Brain pericyte (primary cell): ENCODE results near the gene MARK3.

Source experiments
- DNase-seq: peaks from one replicate; pipeline ENCODE4 v3.0.0-alpha.2; 2012; ENCODE audit warnings: low read depth, low spot score

MARK3 gene

DNA sequence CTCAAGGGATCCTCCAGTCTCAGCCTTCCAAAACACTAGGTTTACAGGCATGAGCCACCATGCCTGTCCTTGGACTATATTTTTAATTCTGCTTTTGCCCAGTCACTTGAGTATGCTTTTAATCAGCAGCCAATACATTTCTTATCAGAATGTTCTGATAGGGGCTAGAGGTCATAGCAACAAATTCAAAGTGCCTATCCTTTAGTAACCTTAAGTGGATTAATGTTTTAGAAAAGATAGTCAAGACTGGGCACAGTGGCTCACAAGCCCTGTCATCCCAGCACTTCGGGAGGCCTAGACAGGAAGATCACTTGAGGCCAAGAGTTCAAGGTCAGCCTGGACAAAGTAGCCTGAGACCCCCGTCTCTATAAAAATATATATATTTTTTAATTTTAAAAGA, 100.3 kb downstream of the MARK3 start:
- no peak for DNase-seq

DNA sequence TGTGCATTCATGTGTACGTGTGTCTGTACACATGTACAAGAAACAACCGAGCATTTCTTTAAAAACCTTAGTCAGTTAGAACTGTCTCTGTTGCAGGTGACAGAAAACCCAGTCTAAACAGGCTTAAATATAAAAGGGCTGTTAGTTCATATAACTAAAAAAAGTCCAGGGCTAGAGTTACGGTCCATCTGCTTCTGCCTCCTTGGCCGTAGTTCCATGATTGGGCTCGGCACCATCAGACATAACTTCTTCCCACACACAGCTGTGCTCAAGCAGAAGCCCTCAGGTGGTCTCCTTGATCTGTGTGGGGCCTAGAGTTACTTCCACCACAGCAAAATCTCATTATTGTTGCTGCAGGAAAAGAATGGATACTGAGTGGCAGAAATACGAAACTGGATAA, 102.9 kb downstream of the MARK3 start:
- DNase-seq: no peak

DNA sequence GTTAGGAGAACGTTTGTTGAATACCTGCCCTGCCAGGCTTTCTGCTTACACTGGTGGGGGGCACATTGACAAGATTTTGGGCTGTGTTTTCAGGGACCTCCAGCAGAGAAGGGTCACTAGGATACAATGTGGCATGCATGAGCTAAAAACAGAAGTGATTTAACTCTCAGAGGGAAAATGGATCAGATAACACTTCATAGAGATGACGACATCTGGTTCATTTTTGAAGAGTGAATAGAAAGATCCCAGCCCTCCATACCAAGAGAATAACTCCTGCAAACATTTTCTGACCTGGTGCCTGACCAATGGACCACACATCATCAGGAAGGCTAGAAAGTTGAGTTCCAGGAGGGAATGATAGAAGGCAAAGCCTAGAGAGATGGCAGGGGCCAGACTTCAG, 103.7 kb downstream of the MARK3 start:
- no peak for DNase-seq

DNA sequence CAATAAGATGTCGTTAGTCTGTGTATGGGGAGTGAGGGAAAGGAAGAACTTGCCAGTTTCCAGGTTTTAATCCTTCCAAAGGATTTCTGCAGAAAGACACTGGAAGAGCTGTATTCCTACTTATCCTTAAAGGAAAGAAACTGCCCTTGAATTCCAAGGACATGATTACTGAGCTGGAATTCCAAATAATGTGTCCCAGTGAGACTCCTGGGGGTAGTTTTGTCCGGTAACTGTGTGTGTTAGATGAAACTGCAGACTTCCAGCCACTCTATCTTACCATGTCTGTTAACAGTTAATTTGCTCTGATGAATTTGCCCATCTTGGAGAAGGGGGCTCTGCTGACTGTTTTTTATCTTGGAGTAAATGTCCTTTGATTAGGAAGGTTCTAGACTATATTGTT, 104.4 kb downstream of the MARK3 start:
- no peak for DNase-seq

DNA sequence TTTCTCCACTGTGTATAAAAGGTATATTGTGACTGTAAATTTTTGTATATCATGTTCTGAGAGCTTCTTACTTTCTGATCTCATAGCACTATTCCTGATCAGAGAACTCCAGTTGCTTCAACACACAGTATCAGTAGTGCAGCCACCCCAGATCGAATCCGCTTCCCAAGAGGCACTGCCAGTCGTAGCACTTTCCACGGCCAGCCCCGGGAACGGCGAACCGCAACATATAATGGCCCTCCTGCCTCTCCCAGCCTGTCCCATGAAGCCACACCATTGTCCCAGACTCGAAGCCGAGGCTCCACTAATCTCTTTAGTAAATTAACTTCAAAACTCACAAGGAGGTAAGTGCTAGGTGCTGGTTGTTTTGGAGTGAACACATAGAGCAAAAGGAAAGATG, 106.5 kb downstream of the MARK3 start:
- no peak for DNase-seq

DNA sequence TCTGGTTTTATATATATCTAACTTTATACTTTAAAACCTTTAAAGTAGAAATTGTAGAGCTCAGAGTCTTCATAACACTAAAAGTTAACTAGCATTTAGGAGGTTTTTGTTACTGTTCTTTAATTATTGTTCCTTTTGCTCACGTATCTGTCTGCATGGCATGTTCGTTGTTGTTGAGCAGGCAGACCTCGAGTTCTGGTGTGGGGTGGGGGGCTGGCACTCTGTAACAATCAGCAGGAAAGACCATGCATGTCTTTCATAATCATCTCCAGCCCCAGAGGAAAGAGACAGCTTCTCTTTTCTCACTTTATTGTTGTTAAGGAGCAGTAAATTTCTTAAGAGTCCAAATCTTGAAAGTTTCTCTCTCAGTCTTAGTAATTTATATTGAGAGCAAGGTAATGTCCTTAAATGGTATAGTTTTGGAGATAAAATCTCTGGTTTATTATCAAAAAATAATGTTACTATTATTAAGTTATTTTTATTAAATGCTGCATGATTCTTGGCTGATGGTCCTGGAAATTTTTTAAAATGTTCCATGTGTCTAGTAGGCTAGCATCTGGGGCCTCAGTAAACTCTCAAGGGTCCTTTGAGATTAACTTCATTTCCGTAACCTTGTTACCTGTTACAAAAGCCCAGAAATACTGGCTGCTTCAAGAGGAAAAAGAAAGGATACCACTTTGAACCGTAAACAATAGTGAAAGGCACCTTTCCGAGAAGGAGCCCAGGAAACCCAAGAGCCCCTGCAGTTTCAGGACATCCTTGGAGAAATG, 107.1 kb downstream of the MARK3 start:
- DNase-seq: no peak

DNA sequence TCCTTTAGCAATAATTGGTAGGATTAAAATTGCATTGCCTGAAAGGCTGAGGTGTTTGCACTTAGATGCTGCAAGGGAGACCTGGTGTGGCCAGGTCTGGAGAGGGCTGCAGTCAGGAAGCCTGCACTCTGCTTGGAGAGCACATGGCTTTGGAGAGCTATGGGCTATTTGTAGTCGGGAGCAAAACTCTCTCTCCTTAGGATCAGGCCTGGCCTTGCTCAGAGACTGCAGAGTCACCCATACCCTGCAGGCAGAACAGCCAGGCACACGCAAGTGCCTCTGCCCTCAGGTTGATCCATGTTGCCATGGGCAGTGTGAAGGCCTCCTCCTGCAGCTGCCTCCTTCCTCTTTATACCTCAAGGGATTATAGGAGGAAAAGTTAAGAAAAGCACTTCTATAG, 110.6 kb downstream of the MARK3 start:
- DNase-seq: no peak

DNA sequence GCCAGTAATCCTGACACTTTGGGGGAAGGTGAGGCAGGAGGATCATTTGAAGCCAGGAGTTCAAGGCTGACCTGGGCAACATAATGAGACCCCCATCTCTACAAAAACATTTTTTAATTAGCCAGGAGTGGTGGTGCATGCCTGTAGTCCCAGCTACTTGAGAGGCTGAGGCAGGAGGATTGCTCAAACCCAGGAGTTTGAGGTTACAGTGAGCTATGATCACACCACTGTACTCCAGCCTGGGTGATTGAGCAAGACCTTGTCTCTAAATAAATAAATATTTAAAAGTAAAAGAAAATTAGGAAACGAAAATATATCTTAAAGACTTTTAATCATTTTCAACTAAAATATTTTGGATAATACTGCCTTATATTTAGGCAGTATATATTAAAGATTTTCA, 111.6 kb downstream of the MARK3 start:
- no peak for DNase-seq

DNA sequence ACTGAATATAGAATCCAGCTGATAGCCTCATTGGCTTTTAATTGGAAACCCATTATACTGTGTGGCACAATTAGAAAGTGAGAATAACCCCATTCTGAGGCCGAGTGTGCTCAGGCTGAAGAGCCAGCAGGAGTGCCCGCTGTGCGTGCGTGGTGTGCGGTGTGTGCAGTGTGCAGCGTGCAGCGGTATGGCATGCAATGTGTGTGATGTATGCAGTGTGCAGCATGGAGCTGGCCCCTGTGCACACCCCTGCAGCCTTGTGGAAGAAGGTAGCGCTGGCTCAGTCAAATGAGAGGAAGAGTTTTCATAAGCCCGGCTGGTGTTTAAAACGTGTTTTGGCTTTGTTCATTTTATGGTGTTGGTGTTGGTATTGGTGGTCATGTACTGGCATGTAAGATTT, 114.5 kb downstream of the MARK3 start:
- no peak for DNase-seq

DNA sequence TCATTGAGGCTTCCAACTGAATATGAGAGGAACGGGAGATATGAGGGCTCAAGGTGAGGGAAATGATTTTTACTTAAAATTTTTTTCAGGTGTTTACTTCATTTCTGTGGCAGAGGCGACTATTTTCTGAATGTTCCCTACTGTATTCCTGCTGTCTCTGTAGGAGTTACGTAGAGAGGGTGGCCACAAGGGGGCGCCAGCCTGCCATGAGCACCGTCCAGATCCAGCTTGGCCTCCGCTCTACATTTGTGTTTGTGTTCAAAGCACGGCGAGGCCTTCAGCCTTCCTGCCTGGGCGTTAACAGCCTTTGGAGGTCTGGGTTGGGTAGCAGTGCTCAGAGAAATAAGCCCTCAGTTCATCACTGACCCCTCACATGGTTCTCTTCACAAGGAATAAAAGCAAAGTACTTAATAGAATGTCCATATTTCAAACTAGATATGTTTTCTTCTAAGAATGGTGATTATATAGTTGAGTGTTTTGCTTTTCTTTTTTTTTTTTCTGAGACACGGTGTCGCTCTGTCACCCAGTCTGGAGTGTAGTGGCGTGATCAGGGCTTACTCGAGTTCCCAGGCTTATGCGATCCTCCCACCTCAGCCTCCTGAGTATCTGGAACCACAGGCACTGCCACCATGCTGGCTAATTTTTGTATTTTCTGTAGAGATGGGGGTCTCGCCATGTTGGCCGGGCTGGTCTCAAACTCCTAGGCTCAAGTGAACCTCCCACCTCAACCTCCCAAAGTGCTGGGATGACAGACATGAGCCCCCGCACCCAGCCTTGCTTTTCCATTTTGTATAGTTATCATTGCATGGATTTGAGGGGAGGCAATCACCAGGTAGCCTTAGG, 115.2 kb downstream of the MARK3 start:
- peak; percentile 50 for DNase-seq

DNA sequence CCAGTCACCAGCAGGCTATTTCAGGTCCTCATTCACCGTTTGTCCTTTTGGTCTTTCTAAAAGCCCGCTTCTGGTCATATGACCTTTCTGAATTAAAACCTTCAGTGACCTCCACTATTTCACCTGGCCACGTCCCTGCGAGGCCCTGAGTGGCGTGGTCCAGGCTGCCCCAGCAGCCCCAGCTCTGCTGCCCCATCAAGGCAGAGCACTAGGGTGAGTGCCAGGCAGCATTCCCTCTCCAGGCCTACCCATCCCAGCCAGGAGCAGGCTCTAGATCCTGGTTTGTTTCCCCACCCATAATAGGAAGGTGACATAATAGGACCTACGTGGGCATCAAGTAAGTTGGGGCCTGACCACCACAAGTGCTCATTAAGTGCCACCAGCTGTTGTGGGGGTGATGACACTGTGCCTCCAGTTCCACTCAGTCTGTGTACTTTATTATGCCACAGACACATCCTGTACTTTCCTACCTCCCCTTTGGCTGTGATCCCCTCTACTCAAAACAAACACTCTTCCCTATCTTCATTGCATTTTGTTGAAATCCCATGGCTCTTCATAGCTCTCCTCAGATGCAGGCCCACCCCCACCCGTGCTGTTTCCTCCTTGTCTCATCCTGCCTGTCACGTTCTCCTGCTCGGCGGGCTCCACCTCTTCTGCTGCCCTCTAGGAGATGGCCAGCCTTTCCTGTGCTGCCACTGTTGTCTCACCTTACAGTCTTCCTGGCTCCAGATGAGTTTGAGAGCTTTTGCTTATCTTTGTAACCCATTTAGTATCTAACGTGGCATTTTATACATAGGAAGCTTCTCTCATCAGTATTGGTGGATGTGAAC, 116.0 kb downstream of the MARK3 start:
- no peak for DNase-seq

DNA sequence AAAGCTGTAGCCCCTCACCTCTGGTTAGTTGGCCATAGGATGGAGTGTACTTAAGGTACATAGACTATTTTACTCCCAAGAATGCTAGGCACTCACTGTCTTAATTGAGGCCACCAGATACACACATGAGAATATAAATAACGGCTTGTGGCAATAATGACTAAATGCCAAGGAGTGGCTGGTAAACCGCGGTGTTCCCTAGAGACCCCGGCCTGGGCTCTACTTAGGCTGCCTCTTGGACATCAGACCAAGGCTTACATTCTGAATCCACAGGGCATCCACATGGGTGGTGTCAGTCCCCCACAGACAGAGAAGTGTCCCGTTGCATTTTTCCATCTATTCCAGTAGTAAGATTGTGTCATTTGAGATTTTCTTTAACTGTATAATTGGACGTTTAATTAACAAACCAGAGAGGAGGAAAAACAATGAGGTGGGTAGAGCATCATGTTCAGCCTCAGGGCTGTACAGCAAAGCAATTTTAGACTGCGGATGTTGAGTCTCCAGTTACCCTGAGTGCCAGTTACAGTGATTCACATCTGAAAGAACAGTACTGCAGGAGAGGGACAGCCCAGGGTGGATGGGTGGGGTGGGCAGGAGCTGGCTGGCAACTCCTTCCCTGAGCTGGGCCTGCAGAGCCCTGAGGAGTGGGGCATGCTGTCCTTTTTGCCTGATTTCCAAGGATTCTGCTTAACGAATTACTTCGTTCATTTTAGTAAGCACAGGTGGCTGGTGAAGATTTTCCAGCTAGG, 116.9 kb downstream of the MARK3 start:
- no peak for DNase-seq

DNA sequence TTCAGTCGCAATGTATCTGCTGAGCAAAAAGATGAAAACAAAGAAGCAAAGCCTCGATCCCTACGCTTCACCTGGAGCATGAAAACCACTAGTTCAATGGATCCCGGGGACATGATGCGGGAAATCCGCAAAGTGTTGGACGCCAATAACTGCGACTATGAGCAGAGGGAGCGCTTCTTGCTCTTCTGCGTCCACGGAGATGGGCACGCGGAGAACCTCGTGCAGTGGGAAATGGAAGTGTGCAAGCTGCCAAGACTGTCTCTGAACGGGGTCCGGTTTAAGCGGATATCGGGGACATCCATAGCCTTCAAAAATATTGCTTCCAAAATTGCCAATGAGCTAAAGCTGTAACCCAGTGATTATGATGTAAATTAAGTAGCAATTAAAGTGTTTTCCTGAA, 117.7 kb downstream of the MARK3 start:
- no peak for DNase-seq

DNA sequence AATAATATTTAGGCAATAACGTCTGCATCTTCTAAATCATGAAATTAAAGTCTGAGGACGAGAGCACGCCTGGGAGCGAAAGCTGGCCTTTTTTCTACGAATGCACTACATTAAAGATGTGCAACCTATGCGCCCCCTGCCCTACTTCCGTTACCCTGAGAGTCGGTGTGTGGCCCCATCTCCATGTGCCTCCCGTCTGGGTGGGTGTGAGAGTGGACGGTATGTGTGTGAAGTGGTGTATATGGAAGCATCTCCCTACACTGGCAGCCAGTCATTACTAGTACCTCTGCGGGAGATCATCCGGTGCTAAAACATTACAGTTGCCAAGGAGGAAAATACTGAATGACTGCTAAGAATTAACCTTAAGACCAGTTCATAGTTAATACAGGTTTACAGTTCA, 118.1 kb downstream of the MARK3 start:
- DNase-seq: no peak

DNA sequence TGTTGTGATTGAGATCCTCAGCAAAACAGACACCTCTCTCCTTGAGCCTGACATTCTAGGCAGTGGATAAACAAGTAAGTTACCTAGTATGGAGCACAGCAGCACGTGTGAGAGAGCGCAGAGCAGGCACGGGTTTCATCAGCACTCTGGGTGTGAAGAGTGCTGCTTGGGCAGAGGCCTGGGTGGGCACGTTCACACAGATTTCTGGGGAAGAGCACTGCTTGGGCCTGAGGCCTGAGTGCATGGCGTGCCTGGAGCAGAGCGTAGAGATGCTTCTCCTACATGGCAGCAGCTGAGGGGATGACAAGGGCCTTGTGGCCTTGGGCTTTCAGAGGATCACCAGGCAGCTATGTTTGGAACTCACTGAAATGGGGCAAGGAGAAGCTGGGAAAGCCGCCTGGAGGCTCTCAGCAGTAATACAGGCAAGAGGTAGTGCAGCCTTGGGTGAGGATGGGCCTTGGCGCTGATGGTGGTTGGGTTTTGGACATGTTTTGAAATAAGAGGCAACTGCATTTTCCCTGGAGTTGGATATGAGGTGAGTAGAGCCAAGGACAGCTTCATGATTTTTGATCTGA, 119.9 kb downstream of the MARK3 start:
- no peak for DNase-seq

DNA sequence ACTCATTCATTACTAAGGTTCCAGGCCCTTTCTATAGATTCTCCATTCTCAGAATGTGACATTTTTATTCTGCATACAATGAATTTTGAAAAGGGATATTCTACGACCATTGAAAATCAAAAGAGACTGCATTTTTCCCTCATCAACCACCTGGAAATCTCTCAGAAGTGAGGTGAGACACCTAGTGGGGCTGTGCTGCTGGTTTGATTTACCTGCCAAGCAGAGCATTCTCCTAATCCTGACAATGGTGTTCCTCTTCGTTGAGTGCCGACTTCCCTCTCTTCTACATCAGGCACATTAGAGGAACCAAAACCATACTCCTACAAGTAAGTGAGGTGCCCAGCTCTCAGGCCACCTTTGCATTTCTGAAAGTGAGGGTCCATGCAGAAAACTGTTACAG, 122.5 kb downstream of the MARK3 start:
- no peak for DNase-seq

DNA sequence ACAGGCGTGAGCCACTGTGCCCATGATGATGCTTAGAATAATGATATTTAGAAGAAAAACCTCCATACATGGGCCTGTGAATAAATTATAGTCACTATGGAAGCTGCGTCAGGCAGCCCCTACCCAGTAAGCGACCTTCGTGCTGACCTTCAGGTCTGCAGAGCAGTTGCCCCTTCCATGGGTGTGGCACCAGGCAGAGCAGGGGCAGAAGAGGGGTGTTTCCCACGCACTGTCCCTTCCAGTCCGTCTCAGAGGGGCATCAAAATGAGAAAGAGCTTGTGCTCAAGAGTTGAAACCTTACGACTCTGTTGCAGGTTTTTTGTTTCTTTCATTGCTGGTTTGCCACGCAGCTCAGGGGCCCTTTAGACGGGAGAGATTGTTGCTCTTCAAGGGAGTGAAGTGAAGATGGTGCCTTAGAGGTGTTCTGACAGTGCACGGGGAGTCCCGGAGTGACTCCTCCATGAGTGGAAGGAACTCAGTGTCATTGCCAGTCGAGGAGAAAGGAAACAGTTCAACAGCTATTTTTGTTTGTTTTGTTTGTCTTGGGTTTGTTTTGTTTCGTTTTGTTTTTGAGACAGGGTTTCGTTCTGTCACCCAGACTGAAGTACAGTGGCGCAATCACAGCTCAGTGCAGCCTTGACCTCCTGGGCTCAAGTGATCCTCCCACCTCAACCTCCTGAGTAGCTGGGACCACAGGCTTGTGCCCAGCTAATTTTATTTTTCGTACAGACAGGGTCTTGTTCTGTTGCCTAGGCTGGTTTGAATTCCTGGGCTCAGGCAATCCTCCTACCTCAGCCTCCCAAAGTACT, 123.5 kb downstream of the MARK3 start:
- no peak for DNase-seq

DNA sequence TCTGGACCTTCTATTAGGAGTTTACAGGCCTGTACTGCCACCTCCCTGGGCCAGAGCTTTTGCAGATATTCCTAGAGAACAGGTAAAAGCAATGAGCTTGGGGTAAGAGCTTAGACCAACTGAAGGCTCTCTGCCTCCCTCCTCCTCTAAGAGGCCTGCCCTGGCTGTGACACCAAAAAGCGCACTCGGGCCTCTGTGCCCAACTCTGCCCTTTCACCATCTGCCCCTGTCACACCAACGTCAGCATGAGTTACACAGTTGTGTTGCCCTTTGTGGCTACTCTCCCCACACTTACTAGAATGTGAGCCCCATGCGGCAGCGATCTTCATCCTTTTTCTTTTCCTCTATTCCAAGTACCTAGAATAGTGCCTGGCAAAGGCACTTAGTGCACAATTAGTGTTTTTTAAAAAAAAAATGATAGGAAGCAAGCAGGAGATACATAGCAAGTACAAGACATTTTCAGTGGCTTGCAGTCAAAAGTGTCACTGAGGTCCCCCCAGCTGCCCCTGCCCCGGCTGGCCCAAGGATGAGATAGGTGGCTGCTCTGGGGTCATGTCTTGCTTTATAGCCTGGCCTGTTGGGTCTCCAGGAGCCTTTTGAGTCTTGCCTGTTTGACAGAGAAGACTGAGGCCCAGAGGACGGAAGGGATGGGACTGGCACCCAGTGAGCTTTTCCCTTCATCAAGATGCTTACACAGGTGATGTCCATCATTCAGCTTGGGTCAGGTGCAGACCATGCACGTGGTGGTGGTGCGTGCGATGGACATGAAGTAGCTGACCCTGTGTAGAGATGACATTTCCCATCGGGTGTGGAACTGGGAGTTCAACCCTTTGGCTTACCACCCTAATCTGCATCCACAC, 124.9 kb downstream of the MARK3 start:
- DNase-seq: no peak
